Pulmonary artery endothelial cell (primary cell): ENCODE results near the gene RSL1D1. TPM values are rescaled to one million over a fixed set of nuclear protein-coding genes. Genes with fewer than 3 reads are reported as not detected.
"Not testable (repeated sequence)": the region's sequence is repeated elsewhere in the genome, so short reads cannot be mapped to it uniquely, and the experiment has no call there.

ENCODE experiments used
- DNase-seq: peaks from one replicate; pipeline ENCODE4 v3.0.0-alpha.2; 2011; ENCODE audit warnings: low read depth, low spot score
- total RNA-seq: library from RNA; depleted of rRNA; stranded (reverse); fragments of >200 nt; gene quantifications from 2 replicates; pipeline ENCODE4 v1.2.3, GENCODE V29; 2014

The RSL1D1 gene
- total RNA-seq, 1 donor from 2014 or later, result 63.6 TPM

GRCh38 chr16:11799017-11799381 lies 52.3 kb downstream of the RSL1D1 start:
- no peak for DNase-seq

- no peak for DNase-seq
Observed at GRCh38 chr16:11797957-11798299, 53.4 kb downstream of the RSL1D1 start.

GRCh38 chr16:11797166-11797956 lies 54.0 kb downstream of the RSL1D1 start, which contains the start of gene ZC3H7A:
Gene ZC3H7A (minus strand): TSS chr16:11797258. CDS start chr16:11782354, 14,904 bp downstream.
- peak; percentile 92 for DNase-seq

DNA sequence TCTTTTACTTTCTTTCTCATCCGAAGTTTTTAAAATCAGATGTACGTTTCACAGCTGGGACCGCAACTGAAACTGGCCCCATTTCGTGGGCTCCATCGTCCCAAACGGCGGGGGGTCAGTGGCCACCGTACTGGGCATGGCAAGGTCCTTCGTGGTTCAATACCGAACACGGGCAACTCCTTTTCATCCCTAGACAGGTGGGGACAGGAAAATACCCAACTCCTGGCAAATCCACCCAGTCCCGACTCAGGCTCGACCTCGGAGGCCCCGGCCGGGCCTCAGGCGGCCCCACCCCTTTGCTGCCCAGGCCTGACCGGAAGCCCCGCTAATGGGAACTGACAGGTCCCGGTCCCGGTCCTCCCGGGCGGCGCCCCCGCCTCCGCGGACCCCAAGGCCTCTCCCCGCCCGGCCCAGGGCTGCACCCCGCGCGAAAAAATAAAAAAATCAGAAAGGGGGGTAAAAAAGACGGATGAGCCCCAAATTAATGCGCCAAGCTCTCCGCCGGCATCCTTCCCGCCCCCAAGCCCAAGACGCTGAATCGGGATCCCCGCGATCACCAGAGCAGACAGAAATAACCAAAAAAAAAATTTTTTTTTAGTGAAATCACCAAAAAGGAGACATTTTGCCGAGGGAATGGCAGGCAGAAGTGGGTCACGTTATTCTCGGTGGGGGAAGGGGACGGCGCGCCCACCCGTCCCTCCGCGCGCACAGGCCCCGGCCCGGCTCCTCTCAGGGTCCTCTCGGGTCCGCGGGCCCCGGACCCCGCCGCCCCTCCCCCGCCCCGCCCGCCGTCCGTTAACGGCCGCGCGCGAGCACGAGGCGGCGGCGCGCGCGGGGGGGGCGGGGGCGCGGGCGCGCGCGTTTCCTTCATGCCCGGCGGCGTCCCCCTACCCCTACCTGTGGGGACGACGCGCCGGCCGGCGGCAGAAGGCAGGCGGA lies 54.8 kb downstream of the RSL1D1 start:
- no peak for DNase-seq

GRCh38 chr16:11795887-11796226 lies 55.5 kb downstream of the RSL1D1 start:
- no peak for DNase-seq

DNA sequence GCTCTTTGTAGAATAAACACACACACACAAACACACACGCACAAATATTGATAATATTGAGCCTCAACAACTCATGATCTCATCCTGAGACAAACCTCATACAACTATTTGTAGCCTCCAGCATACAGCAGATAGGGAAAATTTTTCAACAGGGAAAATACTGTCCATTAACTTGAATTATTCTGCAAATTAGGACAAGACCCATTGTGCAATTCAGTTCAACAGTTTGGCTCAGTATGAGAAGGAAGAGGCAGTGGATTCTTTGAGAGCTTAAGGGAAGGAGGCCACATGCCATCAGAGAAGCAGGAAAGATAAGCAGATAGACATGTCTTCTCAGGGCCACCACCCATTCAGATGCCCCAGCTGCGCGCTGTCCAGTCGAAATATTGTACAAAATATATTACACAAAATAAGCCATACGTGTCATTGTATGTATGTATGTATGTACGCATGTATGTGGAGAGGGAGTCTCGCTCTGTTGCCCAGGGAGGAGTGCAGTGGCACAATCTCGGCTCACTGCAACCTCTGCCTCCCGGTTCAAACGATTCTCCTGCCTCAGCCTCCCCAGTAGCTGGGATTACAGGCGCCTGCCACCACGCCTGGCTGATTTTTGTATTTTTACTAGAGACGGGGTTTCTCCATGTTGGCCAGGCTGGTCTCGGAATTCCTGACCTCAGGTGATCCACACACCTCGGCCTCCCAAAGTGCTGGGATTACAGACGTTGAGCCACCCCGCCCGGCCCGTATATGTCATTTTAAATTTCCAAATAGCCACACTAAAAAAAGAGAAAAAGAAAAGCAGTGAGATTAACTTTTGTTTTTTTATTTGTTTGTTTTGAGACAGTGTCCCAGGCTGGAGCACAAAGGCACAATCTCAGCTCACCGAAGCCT lies 56.1 kb downstream of the RSL1D1 start:
- no peak for DNase-seq

DNA sequence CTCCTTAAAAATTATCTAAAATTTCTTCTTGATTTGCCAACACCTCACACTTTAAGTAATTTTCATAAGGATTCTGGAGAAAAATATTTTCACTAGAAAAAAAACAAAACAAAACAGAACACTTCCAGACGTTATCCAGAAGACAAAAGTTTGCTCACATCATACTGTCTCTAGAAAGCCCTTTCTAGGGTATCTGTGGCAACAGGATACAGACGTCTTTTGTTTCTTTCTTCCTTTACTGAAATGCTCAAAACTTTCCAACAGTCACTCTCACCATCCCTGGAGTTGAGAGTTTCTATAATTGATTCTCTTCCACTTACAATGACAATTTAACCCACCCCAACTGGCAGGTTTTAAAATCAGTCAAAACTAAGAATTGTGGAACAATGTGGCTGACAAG lies 56.9 kb downstream of the RSL1D1 start:
- no peak for DNase-seq

DNA sequence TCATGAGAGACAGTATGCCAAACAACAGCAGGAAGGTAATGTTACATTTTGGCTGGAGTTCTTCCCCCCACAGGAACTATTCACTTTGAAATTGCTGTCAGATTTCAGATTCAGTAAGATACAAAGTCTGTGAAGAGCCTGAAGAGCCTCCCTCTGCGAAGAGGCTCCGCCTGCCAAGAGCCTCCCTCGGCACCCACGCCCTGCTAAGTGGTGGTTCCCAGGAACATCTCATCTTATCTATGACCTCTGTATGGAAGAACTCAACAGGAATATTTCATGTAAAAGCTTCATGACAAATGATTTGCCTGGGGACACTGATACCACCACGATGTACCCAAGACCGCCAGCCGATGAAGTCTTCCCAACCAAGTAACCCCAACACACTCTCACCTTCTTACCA lies 57.5 kb downstream of the RSL1D1 start:
- no peak for DNase-seq

DNA sequence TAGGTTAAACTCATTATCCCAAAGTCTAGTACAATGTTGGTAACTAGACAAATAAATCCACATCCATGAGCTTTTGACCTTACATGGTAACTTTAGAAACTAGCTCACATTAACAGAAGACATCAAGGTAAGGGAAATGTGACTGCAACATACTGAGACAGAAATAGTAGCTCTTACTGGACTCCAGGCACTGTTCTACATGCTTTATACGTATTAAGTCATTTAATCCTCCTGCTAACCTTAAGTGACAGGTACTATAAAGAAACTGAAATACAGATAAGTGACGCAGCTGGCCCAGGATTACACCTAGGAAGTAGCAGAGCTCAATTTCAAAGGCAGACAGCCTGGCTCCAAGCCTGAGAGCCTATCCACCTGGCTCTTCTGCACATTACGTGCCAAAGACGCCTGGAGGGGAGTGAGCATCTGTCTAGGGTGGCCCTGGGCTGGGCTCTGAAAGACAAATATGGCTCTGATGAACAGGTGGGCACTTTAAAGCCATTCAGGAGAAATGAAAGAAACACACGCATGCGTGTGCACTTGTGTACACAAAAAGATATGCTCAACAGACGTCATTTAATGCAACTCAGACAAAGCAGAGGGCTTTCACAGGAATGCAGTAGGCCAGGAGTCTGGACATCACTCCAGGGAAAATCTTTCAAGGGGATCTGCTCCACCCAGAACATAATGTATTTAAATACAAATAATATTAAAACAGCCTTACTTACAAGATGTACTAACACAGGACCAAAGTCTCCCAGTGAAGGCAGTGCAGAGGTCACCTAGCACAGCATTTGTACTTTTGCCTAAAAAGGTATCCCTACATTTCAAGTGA lies 58.7 kb downstream of the RSL1D1 start:
- DNase-seq, result no peak

DNA sequence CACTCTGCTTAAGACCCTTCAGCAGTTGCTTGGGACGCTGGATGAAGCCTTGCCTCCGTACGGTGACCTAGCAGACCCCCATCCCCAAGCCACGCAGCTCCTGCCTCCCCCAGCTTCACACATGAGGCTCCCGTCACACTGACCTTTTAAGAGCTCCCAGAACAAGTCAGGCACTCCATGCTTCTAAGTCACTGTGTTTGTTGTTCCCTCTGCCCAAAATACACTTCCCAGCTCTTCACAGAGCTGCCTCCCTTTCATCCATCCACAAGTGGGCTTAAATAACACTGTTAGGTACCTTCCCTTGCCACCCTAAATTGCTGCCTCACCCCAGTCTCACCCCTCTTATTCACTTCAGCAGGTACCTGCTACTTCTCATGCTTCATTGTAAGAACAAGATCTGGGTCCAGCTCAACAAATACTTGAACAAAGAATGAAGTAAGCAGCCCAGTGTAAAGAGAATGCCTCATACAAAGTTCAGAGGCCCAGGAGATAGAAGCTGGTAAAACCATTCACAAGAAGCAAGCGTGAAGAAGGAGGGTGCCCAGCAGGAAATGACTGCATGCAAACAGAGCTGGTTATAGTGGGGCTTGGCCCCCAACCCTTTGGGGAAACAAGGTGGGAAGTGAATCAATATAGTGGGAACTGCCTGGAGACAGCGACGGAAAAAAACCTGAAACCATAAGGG lies 60.1 kb downstream of the RSL1D1 start:
- DNase-seq, result no peak

DNA sequence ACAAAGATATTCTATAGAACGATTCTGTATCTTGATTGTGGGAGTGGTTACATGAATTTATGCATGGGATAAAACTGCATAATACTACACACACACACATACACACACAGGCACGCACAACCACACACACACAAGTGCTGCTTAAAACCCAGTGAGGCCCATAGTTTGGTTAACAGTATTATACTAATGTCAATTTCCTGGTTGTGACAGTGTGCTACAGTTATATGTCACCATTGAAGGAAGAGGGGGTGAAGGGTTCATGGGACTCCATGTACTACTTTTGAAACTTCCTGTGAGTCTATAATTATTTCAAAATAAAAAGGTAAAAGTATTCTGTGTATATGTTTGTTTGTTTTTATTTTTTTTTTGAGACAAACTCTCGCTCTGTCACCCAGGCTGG lies 62.4 kb downstream of the RSL1D1 start:
- no peak for DNase-seq

DNA sequence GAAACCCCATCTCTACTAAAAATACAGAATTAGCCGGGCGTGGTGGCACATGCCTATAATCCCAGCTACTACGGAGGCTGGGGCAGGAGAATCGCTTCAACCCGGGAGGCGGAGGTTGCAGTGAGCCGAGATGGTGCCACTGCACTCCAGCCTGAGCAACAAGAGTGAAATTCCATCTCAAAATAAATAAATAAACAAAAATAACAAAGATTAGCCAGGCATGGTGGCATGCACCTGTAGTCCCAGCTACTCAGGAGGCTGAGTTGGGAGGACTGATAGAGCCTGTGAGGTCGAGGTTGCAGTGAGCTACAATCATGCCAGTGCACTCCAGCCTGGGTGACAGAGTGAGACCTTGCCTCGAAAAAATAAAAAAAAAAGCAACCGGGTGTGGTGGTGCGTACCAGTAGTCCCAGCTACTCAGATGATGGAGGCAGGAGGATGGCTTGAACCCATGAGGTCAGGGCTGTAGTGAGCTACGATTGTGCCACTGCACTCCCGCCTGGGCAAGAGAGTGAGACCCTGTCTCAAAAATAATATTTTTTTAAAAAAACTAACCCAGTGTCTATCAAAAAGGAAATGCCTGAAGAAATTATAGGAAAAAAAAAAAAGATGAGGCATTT lies 66.3 kb downstream of the RSL1D1 start:
- DNase-seq, result not testable (repeated sequence)

- not testable (repeated sequence) for DNase-seq
Observed at GRCh38 chr16:11784381-11784780, 67.0 kb downstream of the RSL1D1 start.

DNA sequence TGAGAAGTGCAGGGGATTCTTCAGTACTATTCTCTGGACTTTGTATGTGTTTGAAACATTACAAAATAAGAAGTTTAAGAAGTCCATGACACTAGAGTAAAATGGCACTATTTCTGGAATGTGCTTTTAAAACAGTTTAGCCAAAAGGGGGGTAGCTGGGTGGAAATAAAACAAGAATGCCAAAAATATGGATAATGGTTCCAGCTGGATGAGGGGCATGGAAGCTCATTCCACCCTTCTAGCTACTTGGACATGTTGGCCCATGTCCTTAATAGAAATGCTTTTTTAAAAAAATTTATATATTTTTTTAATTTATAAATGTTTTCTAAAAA lies 67.3 kb downstream of the RSL1D1 start:
- no peak for DNase-seq

Other genes starting within 250 kb of the RSL1D1 start
- 16.9 and 30.1 TPM in 2 replicates for gene SNN, start 183.1 kb downstream of the RSL1D1 start, total RNA-seq
- 23.7 and 31.4 TPM in 2 replicates for gene TXNDC11, start 108.7 kb downstream of the RSL1D1 start, total RNA-seq
- 27.6 and 32.2 TPM in 2 replicates for gene ZC3H7A, start 54.3 kb downstream of the RSL1D1 start, total RNA-seq
- 63.0 and 89.4 TPM in 2 replicates for gene GSPT1, start 64.4 kb upstream of the RSL1D1 start, total RNA-seq
- 0.40 and 1.8 TPM in 2 replicates for gene NPIPB2, start 90.5 kb upstream of the RSL1D1 start, total RNA-seq
- gene TNFRSF17, start 113.7 kb upstream of the RSL1D1 start, total RNA-seq, result not detected in 2 replicates
- gene SNX29, start 125.2 kb upstream of the RSL1D1 start, total RNA-seq, result 6.7 and 12.8 TPM in 2 replicates